GM18505 (cell line): Measurements from ENCODE around the gene TNK2.

Experiments
- ATAC-seq: cut with Tn5 transposase; IDR thresholded peaks from one replicate; pipeline ENCODE4 v1.9.1; 2021; ENCODE audit not compliant: unreplicated experiment
- POLR2A ChIP-seq: IDR thresholded peaks from 4 replicates; pipeline ENCODE4 v1.6.1; 2011; ENCODE audit warnings: borderline replicate concordance; ENCODE audit not compliant: insufficient read depth, insufficient read length; ENCODE audit errors: extremely low read depth

TNK2 gene

DNA sequence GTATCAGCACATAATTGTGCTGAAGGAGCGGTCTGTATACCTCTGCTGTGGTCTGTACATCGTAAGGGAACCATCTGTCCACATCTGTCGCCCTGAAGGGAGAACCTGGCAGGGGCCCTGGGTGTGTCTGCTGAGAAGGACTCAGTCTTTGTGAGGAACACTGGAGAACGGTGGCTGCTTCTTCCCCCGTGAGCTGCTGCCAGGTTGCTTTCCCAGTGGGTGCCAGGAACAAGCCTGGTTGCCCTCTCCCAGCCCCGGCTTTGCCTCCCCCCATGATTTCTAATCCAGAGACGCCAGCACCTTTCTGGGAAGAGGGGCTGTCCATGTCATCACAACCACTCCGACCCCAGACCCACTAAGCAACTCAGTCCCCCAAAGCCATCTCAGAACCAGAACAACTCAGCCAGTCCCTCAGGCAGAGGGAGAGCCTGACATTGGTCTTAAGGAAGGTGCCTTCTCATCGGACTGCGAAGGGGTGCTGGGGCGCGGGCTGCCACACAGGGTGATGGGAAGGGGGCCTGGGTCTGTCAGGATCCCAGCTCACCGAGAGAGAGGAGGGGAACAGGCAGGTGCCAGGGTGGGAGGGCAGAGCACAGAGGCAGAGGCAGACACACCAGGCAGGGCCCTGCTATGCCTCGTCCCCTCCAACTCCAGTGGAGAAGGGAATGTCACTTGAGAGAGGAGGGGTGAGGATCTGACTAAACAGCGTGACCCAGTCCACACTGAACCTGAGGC, 8.5 kb downstream of the TNK2 start:
- no peak for TF ChIP-seq POLR2A
- ATAC-seq, result no peak

DNA sequence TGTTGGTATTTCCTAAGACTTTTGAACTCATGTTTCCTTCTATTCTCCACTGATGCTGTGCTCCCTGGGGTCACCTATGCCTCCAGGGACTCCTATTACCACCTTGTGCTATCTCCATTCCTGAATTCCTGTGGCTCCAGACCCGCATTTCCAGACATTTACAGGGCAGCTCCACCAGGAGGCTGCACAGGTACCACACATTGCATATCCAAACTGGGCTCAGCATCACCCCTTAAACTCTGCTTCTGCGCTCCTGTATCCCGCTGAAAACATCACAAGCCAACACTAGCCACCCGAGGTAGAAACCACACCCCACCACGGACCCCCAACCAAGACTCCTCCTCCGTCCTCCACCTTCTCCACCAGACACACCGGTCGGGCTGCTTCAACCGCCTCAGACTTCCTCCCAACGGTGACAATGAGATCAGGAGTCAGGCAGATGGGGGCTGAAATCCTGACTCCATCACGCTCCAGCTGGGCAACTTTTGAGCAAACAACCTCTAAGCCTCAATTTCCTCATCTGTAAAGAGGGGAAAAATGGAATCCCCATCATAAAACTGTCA, 10.4 kb downstream of the TNK2 start:
- no peak for TF ChIP-seq POLR2A
- no peak for ATAC-seq

- ATAC-seq, result no peak
- TF ChIP-seq POLR2A, result no peak
Observed at GRCh38 chr3:195897081-195897852, 11.1 kb downstream of the TNK2 start.

GRCh38 chr3:195896361-195897080, 11.8 kb downstream of the TNK2 start:
- no peak for TF ChIP-seq POLR2A
- ATAC-seq, result no peak

DNA sequence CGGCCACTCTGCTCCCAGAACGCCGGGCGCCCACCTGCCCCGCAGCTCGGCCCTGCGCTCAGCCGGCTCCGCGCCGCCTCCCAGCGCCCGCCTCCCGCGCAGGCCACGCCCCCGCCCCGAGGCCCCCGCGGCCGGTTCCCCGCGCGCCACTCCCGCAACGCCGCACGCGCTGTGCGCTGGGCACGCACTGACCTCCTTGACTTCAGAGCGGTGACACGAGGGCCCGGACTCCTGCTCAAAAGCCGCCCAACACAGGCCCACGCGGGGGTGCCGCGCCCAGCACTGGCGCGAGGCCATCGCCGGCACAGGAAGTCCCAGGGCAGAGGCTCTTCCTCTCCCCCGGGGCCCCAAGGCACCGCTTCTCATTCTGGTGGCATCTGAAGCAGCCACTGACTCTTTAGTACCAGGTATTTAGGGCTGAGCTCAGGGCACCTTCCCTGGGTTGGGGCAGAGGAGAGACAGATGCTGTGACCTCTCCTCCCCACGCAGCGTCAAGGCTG, 12.4 kb downstream of the TNK2 start:
- ATAC-seq, result no peak
- peak; percentile 53 for TF ChIP-seq POLR2A

- no peak for TF ChIP-seq POLR2A
- ATAC-seq, result no peak
Observed at GRCh38 chr3:195895078-195895860, 13.1 kb downstream of the TNK2 start.

- ATAC-seq, result no peak
Observed at GRCh38 chr3:195893916-195894465, 14.4 kb downstream of the TNK2 start.

DNA sequence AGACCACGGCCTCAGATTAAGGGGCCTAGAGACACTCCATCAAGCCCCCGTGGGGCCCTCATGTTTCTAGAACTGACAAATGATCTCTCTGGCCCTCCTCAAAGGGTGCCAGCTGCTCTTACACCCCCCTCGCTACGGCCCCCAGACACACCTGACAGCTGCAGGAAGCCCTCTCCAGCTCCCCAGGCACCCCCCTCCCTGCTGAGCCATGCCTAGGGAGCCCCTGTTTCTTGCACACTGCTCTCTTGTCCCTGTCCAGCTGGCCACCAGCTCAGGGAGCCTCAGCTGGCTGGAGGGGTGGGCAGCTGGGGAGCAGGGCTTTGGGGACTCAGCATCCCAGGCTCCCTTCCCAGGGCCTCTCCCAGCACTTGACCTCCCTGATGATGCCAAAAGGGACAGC, 14.8 kb downstream of the TNK2 start:
- no peak for TF ChIP-seq POLR2A
- no peak for ATAC-seq

More at GRCh38 chr3:195893916-195894465, 14.4 kb downstream of the TNK2 start:
- no peak for TF ChIP-seq POLR2A

DNA sequence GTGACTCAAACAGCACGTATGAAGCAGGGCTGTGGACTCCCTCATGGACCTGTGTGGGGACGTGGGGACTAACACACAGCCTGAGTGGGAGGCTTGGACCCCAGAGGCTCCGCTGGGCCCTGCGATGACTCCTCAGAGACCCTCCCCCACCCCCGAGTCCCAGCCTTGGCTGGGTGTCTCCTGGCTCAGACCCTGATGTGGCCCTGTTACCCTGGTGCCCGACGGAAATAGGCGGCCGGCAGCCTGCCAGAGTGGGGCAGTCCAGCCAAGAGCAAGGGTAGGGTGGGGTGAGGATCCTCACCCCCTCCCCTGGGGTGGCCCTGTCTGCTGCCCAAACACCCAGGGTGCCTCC, 15.3 kb downstream of the TNK2 start:
- no peak for TF ChIP-seq POLR2A
- ATAC-seq, result no peak

DNA sequence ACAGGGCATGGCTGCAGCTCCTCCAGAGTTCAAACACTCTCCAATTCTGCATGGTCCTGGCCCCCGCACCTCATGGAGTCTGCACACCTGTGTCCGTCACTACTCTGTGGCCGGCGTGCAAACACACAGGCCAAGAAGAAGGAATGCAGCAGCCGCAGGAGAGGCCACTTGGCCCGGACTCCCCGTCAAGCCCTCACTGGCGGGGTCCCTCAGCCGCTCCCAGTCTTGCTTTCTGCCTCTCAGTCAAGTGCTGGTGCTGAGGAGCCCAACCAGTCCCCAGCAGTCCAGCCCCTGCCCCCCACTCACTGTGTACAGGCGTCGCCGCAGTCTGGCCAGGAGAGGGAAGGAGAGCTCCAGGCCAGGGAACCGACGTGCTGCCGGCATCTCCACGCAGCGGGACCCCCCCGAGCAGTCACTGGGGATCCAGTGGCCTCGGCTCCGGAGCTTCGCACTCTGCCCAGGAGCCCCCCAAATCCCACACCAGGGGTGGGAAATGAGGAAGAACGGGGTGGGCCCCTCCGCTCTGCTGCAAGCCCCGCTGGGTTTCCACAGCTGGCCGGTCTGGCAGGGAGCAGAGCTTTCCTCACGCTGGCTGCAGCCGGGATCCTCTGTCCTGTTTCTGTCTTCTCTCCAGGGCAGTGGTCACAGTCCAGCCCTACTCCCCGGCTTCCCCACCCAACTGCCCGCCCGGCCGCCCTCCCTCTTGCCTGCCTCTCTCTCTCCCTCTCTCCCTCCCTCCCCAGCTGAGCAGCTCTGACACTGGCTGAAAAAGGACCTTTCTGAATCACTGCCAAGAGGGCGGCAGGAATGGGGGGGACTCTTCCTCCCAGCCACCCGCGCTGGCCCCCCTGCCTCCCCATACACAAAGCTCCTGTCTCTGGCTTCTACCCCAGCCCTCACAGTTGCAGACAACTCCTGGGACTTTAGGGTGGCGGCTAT, 16.0 kb downstream of the TNK2 start:
- no peak for ATAC-seq
- TF ChIP-seq POLR2A, result no peak

GRCh38 chr3:195891431-195892104, 16.8 kb downstream of the TNK2 start:
- no peak for ATAC-seq
- TF ChIP-seq POLR2A, result no peak
